Measurements from ENCODE around the gene RGS7.
"Not testable (repeated sequence)": the region's sequence is repeated elsewhere in the genome, so short reads cannot be mapped to it uniquely, and the experiment has no call there.

The RGS7 gene

DNA sequence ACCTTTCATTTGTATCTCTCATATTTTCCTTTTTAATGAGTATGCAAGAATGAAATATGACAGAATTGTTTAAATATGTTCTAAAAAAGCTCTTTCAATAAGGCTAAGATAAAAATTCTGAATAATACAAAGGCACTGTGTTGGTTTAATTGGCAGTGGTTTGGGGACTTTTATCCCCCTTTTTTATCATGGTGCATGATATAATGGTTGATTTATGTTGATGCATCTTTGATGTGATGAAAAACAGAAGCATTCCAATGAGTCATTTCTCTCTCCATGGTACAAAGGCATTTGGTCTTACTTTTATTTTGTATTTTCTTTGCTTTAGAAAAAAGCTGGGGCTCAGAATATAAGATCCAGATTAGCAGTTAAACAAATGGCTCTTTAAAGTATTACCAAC lies 617.9 kb downstream of the RGS7 start:
- DNase-seq (ENCODE audit: low read depth in 2 of 2, low spot score in 1 of 2), result no peak

DNA sequence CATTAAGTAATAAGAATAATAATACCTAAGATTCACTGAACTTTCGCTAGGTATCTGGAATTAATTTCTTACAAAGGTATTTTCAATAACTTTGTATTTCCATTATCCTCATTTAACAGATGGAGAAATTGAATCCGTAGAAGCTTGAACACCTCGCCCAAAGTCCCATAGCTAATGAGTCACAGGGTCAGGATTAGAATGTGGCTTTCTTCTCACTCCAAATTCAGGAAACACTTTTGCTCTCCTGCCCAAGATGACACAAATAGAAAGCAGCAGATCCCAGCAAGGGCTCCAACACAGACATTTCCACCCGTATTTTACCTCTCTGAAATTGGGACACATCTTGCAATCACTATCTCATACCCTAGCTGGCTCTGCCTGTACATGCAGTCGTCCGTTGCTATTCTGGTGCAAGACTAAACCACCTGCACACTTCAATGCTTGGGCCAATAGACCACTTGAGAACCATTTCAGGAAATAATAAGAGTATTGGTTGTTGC lies 619.2 kb downstream of the RGS7 start:
- DNase-seq (ENCODE audit: low read depth in 2 of 2, low spot score in 1 of 2), result no peak

- no peak for DNase-seq (ENCODE audit: low read depth in 2 of 2, low spot score in 1 of 2)
Observed at GRCh38 chr1:240737298-240737697, 619.7 kb downstream of the RGS7 start.

GRCh38 chr1:240734705-240735104 lies 622.3 kb downstream of the RGS7 start:
- not testable (repeated sequence) for DNase-seq (ENCODE audit: low read depth in 2 of 2, low spot score in 1 of 2)

DNA sequence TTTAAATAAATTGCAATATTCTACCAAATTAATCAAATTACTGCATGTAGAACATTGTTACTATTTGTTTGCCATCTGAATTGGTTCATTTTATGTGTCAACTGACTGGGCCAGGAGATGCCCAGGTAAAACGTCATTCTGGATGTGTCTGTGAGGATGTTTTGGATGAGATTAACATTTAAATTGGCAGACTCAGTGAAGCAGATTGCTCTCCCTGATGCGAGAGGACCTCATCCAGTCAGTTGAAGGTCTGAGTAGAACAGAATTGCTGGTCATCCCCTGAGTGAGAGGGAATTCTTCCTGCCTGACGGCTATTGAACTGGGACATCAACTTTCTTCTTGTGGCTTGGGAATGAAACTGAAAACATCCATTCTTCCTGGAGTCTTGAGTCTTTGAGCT lies 623.0 kb downstream of the RGS7 start:
- no peak for DNase-seq (ENCODE audit: low read depth in 2 of 2, low spot score in 1 of 2)

DNA sequence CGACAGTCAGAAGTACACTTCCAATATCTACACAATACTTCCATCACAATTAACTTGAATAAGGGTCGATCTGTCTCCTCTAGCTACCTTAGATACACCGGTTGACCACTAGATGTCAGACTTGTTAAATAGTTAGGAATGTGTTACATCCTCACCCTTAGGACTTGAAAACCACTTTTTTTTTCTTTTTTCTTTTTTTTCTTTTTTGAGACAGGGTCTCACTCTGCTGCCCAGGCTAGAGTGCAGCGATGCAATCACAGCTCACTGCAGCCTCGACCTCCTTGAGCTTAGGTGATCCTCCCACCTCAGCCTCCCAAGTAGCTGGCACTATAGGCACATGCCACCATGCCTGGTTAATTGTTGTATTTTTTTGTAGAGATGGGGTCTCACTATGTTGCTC lies 624.6 kb downstream of the RGS7 start:
- DNase-seq (ENCODE audit: low read depth in 2 of 2, low spot score in 1 of 2), result no peak
